Measurements from ENCODE around the gene RBM28. TPM values are rescaled to one million over a fixed set of nuclear protein-coding genes. Genes with fewer than 3 reads are reported as not detected.

The RBM28 gene
- total RNA-seq, 1 donor from 2014 or later = 54.4 TPM

GRCh38 chr7:128253701-128254100 is 90.0 kb downstream of the RBM28 start:
- Mint-ChIP-seq H3K27me3 (peaks cover 11% of the 10 kb centered on the region), H3K9me3 (no peaks in the 10 kb centered on the region), H3K36me3 (ENCODE audit: low read depth) (no peaks in the 10 kb centered on the region), H3K4me3 (no peak overlapping the region), H3K4me1 (no peaks in the 10 kb centered on the region), H3K27ac (no peak overlapping the region)
- no peak for TF ChIP-seq CTCF (IDR thresholded peaks at IDR 0.05)
- intact Hi-C loops (cut with micrococcal nuclease) = no loop called here
- ChIA-PET CTCF (no interaction called here), POLR2A (no interaction called here)
- no peak for ATAC-seq (ENCODE audit: low read depth)
- no peak for DNase-seq

GRCh38 chr7:128251337-128251736 is 92.4 kb downstream of the RBM28 start:
- ATAC-seq (ENCODE audit: low read depth) (no peak), DNase-seq (no peak)
- ChIA-PET CTCF (no interaction called here), POLR2A (no interaction called here)
- H3K36me3 Mint-ChIP-seq (ENCODE audit: low read depth) = no peaks in the 10 kb centered on the region
- H3K27me3 Mint-ChIP-seq = peaks cover 15% of the 10 kb centered on the region
- no peaks in the 10 kb centered on the region for H3K9me3 Mint-ChIP-seq
- H3K27ac Mint-ChIP-seq = no peak overlapping the region
- TF ChIP-seq CTCF (IDR thresholded peaks at IDR 0.05) = no peak
- no peak overlapping the region for H3K4me3 Mint-ChIP-seq
- H3K4me1 Mint-ChIP-seq = no peaks in the 10 kb centered on the region
- intact Hi-C loops (cut with micrococcal nuclease) = no loop called here

Other genes starting within 250 kb of the RBM28 start
- not detected in 2 replicates for gene LEP, start 102.6 kb downstream of the RBM28 start, total RNA-seq
- gene PRRT4, start 17.8 kb upstream of the RBM28 start, total RNA-seq = 0.10 TPM in 1 of 2 replicates, not detected in the other
- gene IMPDH1, start 66.1 kb upstream of the RBM28 start, total RNA-seq = 42.3 and 45.8 TPM in 2 replicates
- gene HILPDA, start 112.0 kb upstream of the RBM28 start, total RNA-seq = 14.5 and 17.0 TPM in 2 replicates
- 32.7 and 35.7 TPM in 2 replicates for gene METTL2B, start 132.8 kb upstream of the RBM28 start, total RNA-seq